Gastroesophageal sphincter (tissue), 3 donors: ENCODE results near the gene PTGES2.

Source experiments
- EP300 ChIP-seq: sonication (generic); formaldehyde crosslinking; IDR thresholded peaks from one replicate; pipeline ENCODE4 v1.6.1; 2017; ENCODE audit warnings: antibody characterized with exemption, mild to moderate bottlenecking
- POLR2A ChIP-seq, 2 donors: fragments of 450-650 bp; IDR thresholded peaks; one replicate each; pipeline ENCODE4 v1.6.1; 2017; ENCODE audit warnings: antibody characterized with exemption in 2 of 2, mild to moderate bottlenecking in 2 of 2, moderate library complexity in 1 of 2
- POLR2AphosphoS5 ChIP-seq: sonication (generic); formaldehyde crosslinking; IDR thresholded peaks from one replicate; pipeline ENCODE4 v1.6.1; 2017; ENCODE audit warnings: antibody characterized with exemption
- TF ChIP-seq, protein P1 (sequence below), 4 experiments: fragments of 200-600 bp in 2 of 4; fragments of 450-650 bp in 2 of 4; sonication (generic) in 1 of 4; IDR thresholded peaks; one replicate each; pipeline ENCODE4 v1.5.1; 2017 to 2019; ENCODE audit warnings: antibody characterized with exemption in 4 of 4, mild to moderate bottlenecking in 2 of 4, moderate library complexity in 2 of 4

DNA sequence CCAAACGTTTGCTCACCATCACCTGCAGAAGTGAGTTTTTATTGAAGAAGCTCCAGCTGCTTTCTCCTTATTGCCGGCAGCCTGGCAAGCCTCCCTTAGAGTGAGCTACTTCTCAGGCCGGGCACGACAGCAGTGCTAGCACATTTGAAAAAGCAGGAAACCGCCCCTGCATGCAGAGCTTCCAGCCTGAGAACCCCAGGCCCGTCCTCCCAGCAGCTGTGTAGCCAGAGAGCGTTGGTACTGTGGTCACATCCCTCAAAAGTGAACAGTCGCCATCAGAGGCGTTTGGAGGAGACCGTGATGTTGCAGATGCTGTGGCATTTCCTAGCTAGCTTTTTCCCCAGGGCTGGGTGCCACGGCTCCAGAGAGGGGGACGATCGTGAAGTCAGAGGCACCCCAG is 36.0 kb downstream of the PTGES2 start:
- TF ChIP-seq, protein P1, sequence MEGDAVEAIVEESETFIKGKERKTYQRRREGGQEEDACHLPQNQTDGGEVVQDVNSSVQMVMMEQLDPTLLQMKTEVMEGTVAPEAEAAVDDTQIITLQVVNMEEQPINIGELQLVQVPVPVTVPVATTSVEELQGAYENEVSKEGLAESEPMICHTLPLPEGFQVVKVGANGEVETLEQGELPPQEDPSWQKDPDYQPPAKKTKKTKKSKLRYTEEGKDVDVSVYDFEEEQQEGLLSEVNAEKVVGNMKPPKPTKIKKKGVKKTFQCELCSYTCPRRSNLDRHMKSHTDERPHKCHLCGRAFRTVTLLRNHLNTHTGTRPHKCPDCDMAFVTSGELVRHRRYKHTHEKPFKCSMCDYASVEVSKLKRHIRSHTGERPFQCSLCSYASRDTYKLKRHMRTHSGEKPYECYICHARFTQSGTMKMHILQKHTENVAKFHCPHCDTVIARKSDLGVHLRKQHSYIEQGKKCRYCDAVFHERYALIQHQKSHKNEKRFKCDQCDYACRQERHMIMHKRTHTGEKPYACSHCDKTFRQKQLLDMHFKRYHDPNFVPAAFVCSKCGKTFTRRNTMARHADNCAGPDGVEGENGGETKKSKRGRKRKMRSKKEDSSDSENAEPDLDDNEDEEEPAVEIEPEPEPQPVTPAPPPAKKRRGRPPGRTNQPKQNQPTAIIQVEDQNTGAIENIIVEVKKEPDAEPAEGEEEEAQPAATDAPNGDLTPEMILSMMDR (IDR thresholded peaks at IDR 0.05), result no peak
- no peak for TF ChIP-seq EP300
- no peak for TF ChIP-seq POLR2AphosphoS5
- TF ChIP-seq POLR2A (IDR thresholded peaks at IDR 0.05), result no peak
